ENCODE measurements around the gene GRM7. TPM values are rescaled to one million over a fixed set of nuclear protein-coding genes. Genes with fewer than 3 reads are reported as not detected.

Gene GRM7
- total RNA-seq, 1 donor from 2014 or later = 9.9 TPM

DNA sequence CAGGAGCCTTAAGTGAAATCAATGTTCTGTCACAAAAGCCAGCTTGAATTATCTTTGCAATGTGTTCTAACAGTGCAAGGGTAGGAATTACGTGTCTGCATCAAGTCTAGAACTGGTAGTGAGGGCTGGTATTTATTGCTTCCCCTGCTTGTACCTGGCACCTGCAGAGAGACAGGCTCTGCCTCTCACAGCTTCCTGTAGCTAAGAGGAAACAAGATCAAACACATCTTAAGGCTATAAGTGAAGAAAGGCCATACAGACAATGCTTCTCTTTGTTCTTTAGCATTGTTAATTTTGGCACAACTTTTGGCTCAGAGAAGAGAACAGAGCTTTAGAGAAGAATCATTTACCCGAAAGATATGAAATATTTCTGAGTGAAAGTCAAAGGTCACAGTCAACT, 479.9 kb downstream of the GRM7 start:
- Mint-ChIP-seq H3K27me3 (no peaks in the 10 kb centered on the region), H3K27ac (no peak overlapping the region), H3K4me1 (ENCODE audit: unreplicated experiment) (peaks cover 6% of the 10 kb centered on the region), H3K9me3 (peaks cover 6% of the 10 kb centered on the region), H3K4me3 (no peak overlapping the region), H3K36me3 (no peaks in the 10 kb centered on the region)
- TF ChIP-seq, protein P1, sequence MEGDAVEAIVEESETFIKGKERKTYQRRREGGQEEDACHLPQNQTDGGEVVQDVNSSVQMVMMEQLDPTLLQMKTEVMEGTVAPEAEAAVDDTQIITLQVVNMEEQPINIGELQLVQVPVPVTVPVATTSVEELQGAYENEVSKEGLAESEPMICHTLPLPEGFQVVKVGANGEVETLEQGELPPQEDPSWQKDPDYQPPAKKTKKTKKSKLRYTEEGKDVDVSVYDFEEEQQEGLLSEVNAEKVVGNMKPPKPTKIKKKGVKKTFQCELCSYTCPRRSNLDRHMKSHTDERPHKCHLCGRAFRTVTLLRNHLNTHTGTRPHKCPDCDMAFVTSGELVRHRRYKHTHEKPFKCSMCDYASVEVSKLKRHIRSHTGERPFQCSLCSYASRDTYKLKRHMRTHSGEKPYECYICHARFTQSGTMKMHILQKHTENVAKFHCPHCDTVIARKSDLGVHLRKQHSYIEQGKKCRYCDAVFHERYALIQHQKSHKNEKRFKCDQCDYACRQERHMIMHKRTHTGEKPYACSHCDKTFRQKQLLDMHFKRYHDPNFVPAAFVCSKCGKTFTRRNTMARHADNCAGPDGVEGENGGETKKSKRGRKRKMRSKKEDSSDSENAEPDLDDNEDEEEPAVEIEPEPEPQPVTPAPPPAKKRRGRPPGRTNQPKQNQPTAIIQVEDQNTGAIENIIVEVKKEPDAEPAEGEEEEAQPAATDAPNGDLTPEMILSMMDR (conservative IDR thresholded peaks at IDR 0.05) = no peak
- DNase-seq (ENCODE audit: extremely low spot score, unreplicated experiment) = no peak

DNA sequence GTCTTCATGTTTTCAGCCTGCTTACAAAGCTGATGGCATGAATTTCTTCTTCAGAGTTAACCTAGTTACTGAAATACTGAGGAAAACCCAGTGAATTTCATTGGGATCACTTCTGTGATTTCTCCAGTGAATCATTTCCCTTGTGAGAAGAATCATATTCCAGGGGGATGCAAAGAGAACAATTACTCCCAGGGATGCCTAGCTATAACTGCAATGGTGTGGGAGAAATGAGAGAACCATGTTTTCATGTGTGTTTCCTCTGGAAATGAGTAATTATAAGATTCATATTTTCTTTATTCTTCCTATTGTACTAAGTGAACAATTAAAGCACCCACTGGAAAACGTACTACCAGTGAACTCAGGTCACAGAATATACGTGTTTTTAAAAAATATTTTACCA, 485.4 kb downstream of the GRM7 start:
- H3K27ac Mint-ChIP-seq = no peak overlapping the region
- no peaks in the 10 kb centered on the region for H3K36me3 Mint-ChIP-seq
- H3K9me3 Mint-ChIP-seq = no peaks in the 10 kb centered on the region
- TF ChIP-seq, protein P1 (conservative IDR thresholded peaks at IDR 0.05) = no peak
- no peaks in the 10 kb centered on the region for H3K4me1 Mint-ChIP-seq (ENCODE audit: unreplicated experiment)
- H3K4me3 Mint-ChIP-seq = no peak overlapping the region
- H3K27me3 Mint-ChIP-seq = no peaks in the 10 kb centered on the region
- no peak for DNase-seq (ENCODE audit: extremely low spot score, unreplicated experiment)

DNA sequence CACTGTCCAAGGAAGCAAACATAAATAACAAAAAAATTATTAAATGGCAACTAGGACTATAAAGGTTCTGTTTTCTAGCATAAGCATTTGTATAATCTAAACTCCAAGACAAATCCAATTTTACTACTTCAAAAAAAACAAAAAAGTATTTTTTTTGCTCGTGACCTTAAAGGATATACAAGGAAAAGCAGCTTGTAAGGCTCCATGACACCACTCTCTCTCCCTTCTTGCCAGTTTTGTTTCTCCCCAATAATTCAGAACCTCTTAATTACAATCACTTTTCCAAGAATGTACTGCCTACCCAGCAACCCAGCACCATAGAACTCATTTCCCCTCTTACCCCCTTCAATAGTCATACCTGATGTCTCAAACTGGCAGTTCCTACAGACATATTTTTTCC, 496.2 kb downstream of the GRM7 start:
- Mint-ChIP-seq H3K4me1 (ENCODE audit: unreplicated experiment) (peaks cover 3% of the 10 kb centered on the region), H3K27me3 (no peaks in the 10 kb centered on the region), H3K9me3 (no peaks in the 10 kb centered on the region), H3K36me3 (no peaks in the 10 kb centered on the region), H3K4me3 (no peak overlapping the region), H3K27ac (no peak overlapping the region)
- TF ChIP-seq, protein P1 (conservative IDR thresholded peaks at IDR 0.05) = no peak
- no peak for DNase-seq (ENCODE audit: extremely low spot score, unreplicated experiment)

DNA sequence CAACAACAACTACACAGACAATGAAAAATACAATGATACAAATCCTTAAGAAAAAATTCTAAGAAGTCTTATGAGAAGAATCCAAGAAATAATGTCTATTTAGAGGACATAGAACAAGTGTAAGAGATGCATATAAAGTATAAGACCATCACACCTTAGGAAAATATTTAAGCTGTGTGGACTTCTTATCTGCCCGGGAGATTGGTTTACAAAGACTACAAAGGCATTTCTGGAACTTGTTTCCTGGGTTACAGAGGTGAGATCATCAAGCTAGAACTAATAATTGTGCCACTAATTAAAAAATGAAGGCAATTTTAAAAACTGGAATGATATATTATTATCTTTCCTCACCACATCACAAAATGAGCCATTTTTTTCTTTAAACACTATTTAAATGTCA, 507.1 kb downstream of the GRM7 start:
- no peaks in the 10 kb centered on the region for H3K9me3 Mint-ChIP-seq
- no peaks in the 10 kb centered on the region for H3K27me3 Mint-ChIP-seq
- TF ChIP-seq, protein P1 (conservative IDR thresholded peaks at IDR 0.05) = no peak
- H3K4me1 Mint-ChIP-seq (ENCODE audit: unreplicated experiment) = no peaks in the 10 kb centered on the region
- no peak for DNase-seq (ENCODE audit: extremely low spot score, unreplicated experiment)
- no peak overlapping the region for H3K27ac Mint-ChIP-seq
- no peak overlapping the region for H3K4me3 Mint-ChIP-seq
- H3K36me3 Mint-ChIP-seq = no peaks in the 10 kb centered on the region

DNA sequence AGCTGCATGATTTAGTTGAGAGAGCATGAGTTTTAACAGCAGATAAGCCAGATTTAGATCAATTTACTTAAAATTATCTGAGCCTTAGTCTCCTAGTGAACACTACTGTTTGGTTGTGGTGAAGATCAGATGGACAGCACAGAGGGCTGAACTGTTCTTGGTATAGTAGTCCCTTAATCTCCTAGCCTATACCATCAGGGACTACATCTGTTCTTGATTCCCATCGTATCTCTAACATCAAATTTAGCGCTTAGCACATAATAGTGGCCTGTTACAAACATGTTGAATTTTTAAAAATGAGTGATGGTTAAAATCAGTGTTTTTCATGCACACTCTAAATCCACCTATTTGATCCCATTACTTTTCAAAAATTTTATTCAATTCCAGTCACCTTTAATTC, 507.7 kb downstream of the GRM7 start:
- H3K4me1 Mint-ChIP-seq (ENCODE audit: unreplicated experiment) = no peaks in the 10 kb centered on the region
- no peaks in the 10 kb centered on the region for H3K36me3 Mint-ChIP-seq
- H3K9me3 Mint-ChIP-seq = no peaks in the 10 kb centered on the region
- H3K27me3 Mint-ChIP-seq = no peaks in the 10 kb centered on the region
- H3K4me3 Mint-ChIP-seq = no peak overlapping the region
- TF ChIP-seq, protein P1 (conservative IDR thresholded peaks at IDR 0.05) = no peak
- no peak overlapping the region for H3K27ac Mint-ChIP-seq
- DNase-seq (ENCODE audit: extremely low spot score, unreplicated experiment) = no peak
